ENCODE results near the gene NPTX2. TPM values are rescaled to one million over a fixed set of nuclear protein-coding genes. Genes with fewer than 3 reads are reported as not detected.

The NPTX2 gene
- total RNA-seq, 2 donors from 2014 or later: not detected

Other genes with a start within 250 kb of the NPTX2 start
- gene BAIAP2L1, start 216.2 kb upstream of the NPTX2 start, total RNA-seq: 1 to 10 TPM; 1.2 to 6.0 TPM

Measured in activated T-helper 17 cell treated with anti-CD3 and anti-CD28 coated beads, Interleukin-2, amount 50 U/mL, for 72 hours (primary cell).